Ovary (tissue), 9 donors: ENCODE results near the gene MAP4K2. TPM values are rescaled to one million over a fixed set of nuclear protein-coding genes. Genes with fewer than 3 reads are reported as not detected.

Experiments used
- DNase-seq, 5 donors: peaks; one replicate each; pipeline ENCODE4 v3.0.0-alpha.2; 2019 to 2020
- H3K27ac ChIP-seq, 2 donors: fragments of 200-600 bp; one replicate each; pipeline versions ENCODE4 v1.5.1 to v1.8.0; 2019 to 2022
- H3K27me3 ChIP-seq: fragments of 200-600 bp; one replicate; pipeline ENCODE4 v1.8.0; 2022
- H3K36me3 ChIP-seq: fragments of 200-600 bp; sonication (generic); one replicate; pipeline ENCODE4 v1.5.1; 2019
- H3K4me1 ChIP-seq: one replicate; pipeline ENCODE4 v1.8.1; 2013; ENCODE audit warnings: mild to moderate bottlenecking, moderate library complexity; ENCODE audit not compliant: insufficient read depth
- H3K4me3 ChIP-seq: fragments of 200-600 bp; sonication (generic); one replicate; pipeline ENCODE4 v1.5.1; 2017
- H3K9me3 ChIP-seq, 2 donors: fragments of 200-600 bp in 1 of 2; sonication (generic) in 1 of 2; one replicate each; pipeline versions ENCODE4 v1.5.1 to v1.8.1; 2013 to 2019; ENCODE audit warnings: mild to moderate bottlenecking in 1 of 2, moderate library complexity in 1 of 2
- CTCF ChIP-seq, 3 donors: fragments of 450-650 bp in 2 of 3; fragments of 200-600 bp in 1 of 3; IDR thresholded peaks; one replicate each; pipeline versions ENCODE4 v1.5.1 to v1.8.0; 2016 to 2022; ENCODE audit warnings: antibody characterized with exemption in 3 of 3, mild to moderate bottlenecking in 1 of 3
- EP300 ChIP-seq: sonication (generic); formaldehyde crosslinking; IDR thresholded peaks from one replicate; pipeline ENCODE4 v1.6.1; 2017; ENCODE audit warnings: antibody characterized with exemption
- POLR2A ChIP-seq: fragments of 450-650 bp; IDR thresholded peaks from one replicate; pipeline ENCODE4 v1.6.1; 2017; ENCODE audit warnings: antibody characterized with exemption, mild to moderate bottlenecking, moderate library complexity
- WGBS, 3 donors: extraction: QIAGEN DNeasy Blood & Tissue Kit in 1 of 3; methylation state at CpG; one replicate each; pipeline versions ENCODE4 v1.1.5 to v1.1.7; 2013 to 2017; 5-methylcytosine and 5-hydroxymethylcytosine counted together
- intact Hi-C, 4 donors: fragments of 100-400 bp; cut with DNase I; formaldehyde crosslinking; loops; one replicate each; pipeline versions ENCODE4 v1.11.0 to v1.15.1; 2022 to 2023
- polyA plus RNA-seq, 2 donors: library from polyadenylated mRNA; stranded (reverse); fragments of 200-250 nt in 1 of 2; fragments of 350-450 nt in 1 of 2; fragmentation: Illumina TruSeq in 1 of 2; extraction: RNeasy Lipid Tissue Mini Kit (QIAGEN cat#74804) in 1 of 2; gene quantifications; one replicate each; pipeline ENCODE4 v1.2.3, GENCODE V29; 2013 to 2014
- total RNA-seq, 7 donors: library from RNA; depleted of rRNA in 2 of 7; stranded (reverse); fragments of >200 nt in 2 of 7; fragmentation: NEBNext Ultra II Directional in 3 of 7; extraction: Animal tissue kit (Norgen Biotek cat#: 25700) in 3 of 7; gene quantifications; one replicate each; pipeline versions ENCODE4 v1.1.0 to v1.2.4, GENCODE V29; 2016 to 2023
- donor health status: DM: no; HTN: no; CAD: no; lungs with moderate emphysema.
- donor health status: DM: no; HTN: no; CAD: no.
- donor health status: Bipolar disorder and iron deficiency.
- donor health status: DM: yes; HTN: yes; CAD: no.
- donor health status: DM: no; HTN: no; CAD: no.
- donor health status: DM: yes; HTN: yes; CAD: no.

MAP4K2 gene
- total and polyA plus RNA-seq, 9 donors, result 2.3 to 15.5 (median 11.4) TPM

GRCh38 chr11:64839335-64839734, 36.3 kb upstream of the MAP4K2 start:
- H3K4me3 ChIP-seq, result no peak overlapping the region
- intact Hi-C loops, result no loop called here

GRCh38 chr11:64838600-64839334, 35.8 kb upstream of the MAP4K2 start:
- no peak for TF ChIP-seq EP300
- TF ChIP-seq POLR2A, result no peak
- no peak for TF ChIP-seq CTCF (IDR thresholded peaks at IDR 0.05)
- H3K27ac ChIP-seq, result no peak overlapping the region

More at GRCh38 chr11:64839335-64839734, 36.3 kb upstream of the MAP4K2 start:
- no peaks in the 10 kb centered on the region for H3K9me3 ChIP-seq
- no peak overlapping the region for H3K27ac ChIP-seq
- no peak for TF ChIP-seq EP300
- TF ChIP-seq CTCF (IDR thresholded peaks at IDR 0.05), result no peak
- TF ChIP-seq POLR2A, result no peak
- H3K4me1 ChIP-seq, result peaks cover 3% of the 10 kb centered on the region
- DNase-seq, result no peak
- 84 to 85% (median 85%) methylated on average over 13 of the region's 13 CpGs for WGBS, 3 donors
- no peaks in the 10 kb centered on the region for H3K36me3 ChIP-seq
- H3K27me3 ChIP-seq, result no peaks in the 10 kb centered on the region

GRCh38 chr11:64837887-64838351, 34.9 kb upstream of the MAP4K2 start:
- H3K36me3 ChIP-seq, result no peaks in the 10 kb centered on the region
- TF ChIP-seq POLR2A (no peak), CTCF (IDR thresholded peaks at IDR 0.05) (no peak), EP300 (no peak)
- DNase-seq, result no peak
- no peak overlapping the region for H3K4me3 ChIP-seq
- WGBS, 3 donors, result 76 to 93% (median 90%) methylated on average over 4 to 10 of the region's 10 CpGs
- intact Hi-C loops, result no loop called here
- H3K9me3 ChIP-seq, result no peaks in the 10 kb centered on the region
- no peaks in the 10 kb centered on the region for H3K4me1 ChIP-seq
- H3K27me3 ChIP-seq, result no peaks in the 10 kb centered on the region
- no peak overlapping the region for H3K27ac ChIP-seq

More at GRCh38 chr11:64838600-64839334, 35.8 kb upstream of the MAP4K2 start:
- Histone ChIP-seq H3K4me1 (no peaks in the 10 kb centered on the region), H3K27me3 (no peaks in the 10 kb centered on the region), H3K9me3 (no peaks in the 10 kb centered on the region), H3K36me3 (no peaks in the 10 kb centered on the region), H3K4me3 (no peak overlapping the region)
- no peak for DNase-seq
- intact Hi-C loops, result no loop called here
- WGBS, 3 donors, result 89 to 93% (median 92%) methylated on average over 24 to 28 of the region's 28 CpGs

- Histone ChIP-seq H3K36me3 (no peaks in the 10 kb centered on the region), H3K9me3 (no peaks in the 10 kb centered on the region), H3K4me3 (no peak overlapping the region), H3K4me1 (no peaks in the 10 kb centered on the region), H3K27ac (no peak overlapping the region), H3K27me3 (no peaks in the 10 kb centered on the region)
- 77 to 82% (median 79%) methylated on average over 14 to 16 of the region's 16 CpGs for WGBS, 3 donors
- TF ChIP-seq POLR2A, result no peak
- no peak for TF ChIP-seq EP300
- TF ChIP-seq CTCF (IDR thresholded peaks at IDR 0.05), result no peak
- intact Hi-C loops, result no loop called here
- DNase-seq, result no peak
Measured at GRCh38 chr11:64836448-64837072, 33.5 kb upstream of the MAP4K2 start.
